Esophagus muscularis mucosa (tissue), 4 donors: ENCODE data around the gene EEF1AKMT2. TPM values are rescaled to one million over a fixed set of nuclear protein-coding genes. Genes with fewer than 3 reads are reported as not detected.
"Not testable (repeated sequence)": the region's sequence is repeated elsewhere in the genome, so short reads cannot be mapped to it uniquely, and the experiment has no call there.

Experiments
- DNase-seq: peaks from one replicate; pipeline ENCODE4 v3.0.0-alpha.2; 2017; ENCODE audit errors: extremely low spot score
- H3K27ac ChIP-seq, 4 donors: fragments of 200-600 bp; sonication (generic); replicated peaks in 1 of 4; 1 replicate in 3 of 4; 2 replicates in 1 of 4; pipeline ENCODE4 v1.5.1; 2016 to 2019; ENCODE audit warnings: mild to moderate bottlenecking in 1 of 4
- H3K27me3 ChIP-seq, 4 donors: fragments of 200-600 bp; sonication (generic); one replicate each; pipeline versions ENCODE4 v1.5.1 to v1.6.0; 2016 to 2019
- H3K36me3 ChIP-seq, 4 donors: fragments of 200-600 bp; sonication (generic); one replicate each; pipeline ENCODE4 v1.5.1; 2016 to 2019
- H3K4me1 ChIP-seq, 4 donors: fragments of 200-600 bp; sonication (generic); one replicate each; pipeline ENCODE4 v1.5.1; 2016 to 2019
- H3K4me3 ChIP-seq, 4 donors: fragments of 200-600 bp; sonication (generic); 1 replicate in 2 of 4; 2 replicates in 2 of 4; pipeline ENCODE4 v1.5.1; 2016 to 2019; ENCODE audit warnings: mild to moderate bottlenecking in 4 of 4, moderate library complexity in 1 of 4
- H3K9me3 ChIP-seq, 4 donors: fragments of 200-600 bp; sonication (generic); 1 replicate in 3 of 4; 2 replicates in 1 of 4; pipeline ENCODE4 v1.5.1; 2016 to 2019
- CTCF ChIP-seq, 3 experiments: fragments of 200-600 bp in 2 of 3; fragments of 450-650 bp in 1 of 3; sonication (generic) in 2 of 3; IDR thresholded peaks; one replicate each; pipeline ENCODE4 v1.5.1; 2017 to 2019; ENCODE audit warnings: antibody characterized with exemption in 3 of 3, mild to moderate bottlenecking in 2 of 3, moderate library complexity in 1 of 3
- EP300 ChIP-seq: sonication (generic); formaldehyde crosslinking; IDR thresholded peaks from one replicate; pipeline ENCODE4 v1.6.1; 2017; ENCODE audit warnings: antibody characterized with exemption
- POLR2A ChIP-seq: fragments of 450-650 bp; IDR thresholded peaks from one replicate; pipeline ENCODE4 v1.6.1; 2017; ENCODE audit warnings: antibody characterized with exemption, moderate library complexity, mild to moderate bottlenecking, low read depth
- POLR2AphosphoS5 ChIP-seq, 2 donors: sonication (generic); formaldehyde crosslinking; IDR thresholded peaks; one replicate each; pipeline ENCODE4 v1.6.1; 2017; ENCODE audit warnings: antibody characterized with exemption in 2 of 2
- WGBS: methylation state at CpG from one replicate; pipeline ENCODE4 v1.1.5; 2018; 5-methylcytosine and 5-hydroxymethylcytosine counted together
- intact Hi-C: fragments of 100-400 bp; cut with DNase I; formaldehyde crosslinking; loops from one replicate; pipeline ENCODE4 v1.15.1; 2023
- total RNA-seq, 4 donors: library from RNA; depleted of rRNA; stranded (reverse); fragments of >200 nt; gene quantifications; one replicate each; pipeline versions ENCODE4 v1.1.0 to v1.2.1, GENCODE V29; 2016

EEF1AKMT2 gene
- total RNA-seq, 4 donors from 2014 or later = 9.0 to 11.9 (median 10.0) TPM

DNA sequence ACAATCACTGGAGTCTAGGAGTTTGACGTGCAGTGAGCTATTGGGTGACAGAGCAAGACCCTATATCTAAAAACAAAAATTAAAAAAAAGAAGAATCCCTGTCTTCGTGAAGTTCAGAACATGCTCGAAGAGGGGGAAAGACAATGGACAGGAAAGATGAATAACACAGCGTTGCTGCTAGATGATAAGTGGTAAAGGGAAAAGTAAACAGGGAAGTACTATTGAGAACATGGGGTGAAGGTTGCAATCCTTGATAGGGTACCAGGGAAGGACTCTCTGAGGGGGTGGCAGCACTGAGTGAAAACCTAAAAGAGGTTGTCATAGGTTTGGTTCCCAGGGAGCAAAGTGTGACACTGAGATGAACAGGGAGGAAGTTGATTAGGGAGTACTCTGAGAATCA is 7.1 kb upstream of the EEF1AKMT2 start:
- WGBS = 76% methylated on average over 4 of the region's 4 CpGs
- intact Hi-C loops = no loop called here
- H3K36me3 ChIP-seq = no peaks in the 10 kb centered on the region
- H3K4me1 ChIP-seq = peaks cover 8 to 19% (median 17%) of the 10 kb centered on the region in 4 donors
- no peaks in the 10 kb centered on the region for H3K27me3 ChIP-seq
- H3K27ac ChIP-seq = no peak overlapping the region
- no peak for TF ChIP-seq POLR2AphosphoS5 (IDR thresholded peaks at IDR 0.05)
- no peak for TF ChIP-seq CTCF (IDR thresholded peaks at IDR 0.05)
- no peak for TF ChIP-seq POLR2A
- no peak for TF ChIP-seq EP300
- H3K4me3 ChIP-seq = no peak overlapping the region
- DNase-seq = no peak
- H3K9me3 ChIP-seq = no peaks in the 10 kb centered on the region

DNA sequence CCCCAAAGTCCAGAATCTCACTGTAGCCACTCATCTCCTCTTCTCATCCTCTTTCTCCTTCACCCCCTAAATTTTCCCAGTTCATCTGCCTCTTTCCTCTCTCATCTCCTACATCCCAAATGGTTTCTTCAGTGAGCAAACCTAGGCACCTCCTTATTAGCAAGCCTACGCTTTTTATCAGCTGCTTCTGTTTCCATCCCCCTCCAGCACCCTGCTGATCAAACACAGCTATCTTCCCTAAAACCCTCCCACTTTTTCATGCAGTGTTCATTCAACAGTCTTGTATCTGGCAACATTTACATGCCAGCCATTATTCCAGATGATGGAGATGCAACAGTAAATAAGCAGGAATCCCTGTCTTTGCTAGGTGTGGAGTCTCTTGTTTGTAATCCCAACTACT is 6.7 kb upstream of the EEF1AKMT2 start:
- H3K36me3 ChIP-seq = no peaks in the 10 kb centered on the region
- H3K9me3 ChIP-seq = no peaks in the 10 kb centered on the region
- peaks cover 8 to 16% (median 14%) of the 10 kb centered on the region in 4 donors for H3K4me1 ChIP-seq
- intact Hi-C loops = no loop called here
- no peak overlapping the region for H3K4me3 ChIP-seq
- 80% methylated on average over 1 of the region's 1 CpG for WGBS
- DNase-seq = no peak
- H3K27me3 ChIP-seq = no peaks in the 10 kb centered on the region
- TF ChIP-seq CTCF (IDR thresholded peaks at IDR 0.05) (no peak), EP300 (no peak), POLR2AphosphoS5 (IDR thresholded peaks at IDR 0.05) (no peak), POLR2A (no peak)
- no peak overlapping the region for H3K27ac ChIP-seq

DNA sequence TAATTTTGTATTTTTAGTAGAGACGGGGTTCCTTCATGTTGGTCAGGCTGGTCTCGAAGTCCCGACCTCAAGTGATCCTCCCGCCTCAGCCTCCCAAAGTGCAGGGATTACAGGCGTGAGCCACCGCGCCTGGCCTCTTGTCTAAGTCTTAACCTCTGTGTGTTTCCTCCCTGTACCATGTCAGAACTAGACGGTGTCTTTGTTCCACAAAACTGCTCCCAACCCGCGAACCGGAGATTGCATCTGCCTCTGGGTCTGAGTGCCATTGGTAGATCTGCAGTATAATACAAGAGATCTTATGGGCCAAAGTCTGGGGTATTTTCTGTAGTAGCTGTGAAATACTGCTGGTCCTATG is 1.3 kb upstream of the EEF1AKMT2 start:
- no peak for DNase-seq
- intact Hi-C loops = no loop called here

DNA sequence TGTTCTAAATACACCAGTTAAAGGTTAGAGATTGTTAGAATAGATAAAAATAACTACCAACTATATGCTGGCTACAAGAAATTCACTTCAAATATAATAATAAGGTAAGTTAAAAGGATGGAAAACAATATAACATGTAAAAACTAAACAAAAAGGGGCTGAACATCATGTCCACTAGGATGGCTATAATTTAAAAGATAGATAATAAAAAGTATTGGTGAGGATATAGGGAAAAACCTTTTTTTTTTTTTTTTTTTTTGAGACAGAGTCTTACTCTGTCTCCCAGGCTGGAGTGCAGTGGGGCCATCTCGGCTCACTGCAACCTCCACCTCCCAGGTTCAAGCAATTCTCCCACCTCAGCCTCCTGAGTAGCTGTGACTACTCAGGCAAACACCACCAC is 8.8 kb downstream of the EEF1AKMT2 start:
- DNase-seq, H3K4me1 ChIP-seq, H3K4me3 ChIP-seq, H3K27me3 ChIP-seq, H3K27ac ChIP-seq, intact Hi-C loops, H3K9me3 ChIP-seq: not testable (repeated sequence)
- 100% methylated on average over 1 of the region's 1 CpG for WGBS
- peaks cover 7 to 69% (median 44%) of the 10 kb centered on the region in 4 donors for H3K36me3 ChIP-seq

More for the DNA sequence above, 1.3 kb upstream of the EEF1AKMT2 start:
- Histone ChIP-seq H3K4me1 (peaks cover 8 to 24% (median 15%) of the 10 kb centered on the region in 4 donors), H3K27me3 (no peaks in the 10 kb centered on the region), H3K36me3 (peaks cover 0 to 14% (median 8%) of the 10 kb centered on the region in 4 donors), H3K9me3 (no peaks in the 10 kb centered on the region), H3K27ac (no peak overlapping the region), H3K4me3 (peak overlapping the region in 3 of 4 donors; percentile 73 to 94 (median 75))
- TF ChIP-seq CTCF (IDR thresholded peaks at IDR 0.05) (no peak), EP300 (no peak), POLR2AphosphoS5 (IDR thresholded peaks at IDR 0.05) (no peak), POLR2A (no peak)
- 99% methylated on average over 11 of the region's 11 CpGs for WGBS

GRCh38 chr10:124768791-124769190 is 22.9 kb downstream of the EEF1AKMT2 start:
- WGBS = 98% methylated on average over 2 of the region's 2 CpGs
- TF ChIP-seq POLR2A (no peak), POLR2AphosphoS5 (IDR thresholded peaks at IDR 0.05) (no peak), CTCF (IDR thresholded peaks at IDR 0.05) (no peak)
- Histone ChIP-seq H3K9me3 (no peaks in the 10 kb centered on the region), H3K27me3 (no peaks in the 10 kb centered on the region), H3K4me1 (no peaks in the 10 kb centered on the region), H3K4me3 (no peak overlapping the region), H3K27ac (no peak overlapping the region), H3K36me3 (peaks cover 0 to 73% (median 22%) of the 10 kb centered on the region in 4 donors)
- intact Hi-C loops = no loop called here
- no peak for DNase-seq
